GM03348 (cell line): ENCODE measurements around the gene CAST.
A peak's percentile ranks its signal among the peaks of the same experiment; 100 is the strongest.
"Not testable (repeated sequence)": the region's sequence is repeated elsewhere in the genome, so short reads cannot be mapped to it uniquely, and the experiment has no call there.

Source experiments
- DNase-seq: peaks from one replicate; pipeline ENCODE4 v3.0.0; 2012; ENCODE audit warnings: low spot score

Gene CAST, protein sequence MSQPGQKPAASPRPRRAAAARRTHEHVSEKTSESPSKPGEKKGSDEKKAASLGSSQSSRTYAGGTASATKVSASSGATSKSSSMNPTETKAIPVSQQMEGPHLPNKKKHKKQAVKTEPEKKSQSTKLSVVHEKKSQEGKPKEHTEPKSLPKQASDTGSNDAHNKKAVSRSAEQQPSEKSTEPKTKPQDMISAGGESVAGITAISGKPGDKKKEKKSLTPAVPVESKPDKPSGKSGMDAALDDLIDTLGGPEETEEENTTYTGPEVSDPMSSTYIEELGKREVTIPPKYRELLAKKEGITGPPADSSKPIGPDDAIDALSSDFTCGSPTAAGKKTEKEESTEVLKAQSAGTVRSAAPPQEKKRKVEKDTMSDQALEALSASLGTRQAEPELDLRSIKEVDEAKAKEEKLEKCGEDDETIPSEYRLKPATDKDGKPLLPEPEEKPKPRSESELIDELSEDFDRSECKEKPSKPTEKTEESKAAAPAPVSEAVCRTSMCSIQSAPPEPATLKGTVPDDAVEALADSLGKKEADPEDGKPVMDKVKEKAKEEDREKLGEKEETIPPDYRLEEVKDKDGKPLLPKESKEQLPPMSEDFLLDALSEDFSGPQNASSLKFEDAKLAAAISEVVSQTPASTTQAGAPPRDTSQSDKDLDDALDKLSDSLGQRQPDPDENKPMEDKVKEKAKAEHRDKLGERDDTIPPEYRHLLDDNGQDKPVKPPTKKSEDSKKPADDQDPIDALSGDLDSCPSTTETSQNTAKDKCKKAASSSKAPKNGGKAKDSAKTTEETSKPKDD

DNA sequence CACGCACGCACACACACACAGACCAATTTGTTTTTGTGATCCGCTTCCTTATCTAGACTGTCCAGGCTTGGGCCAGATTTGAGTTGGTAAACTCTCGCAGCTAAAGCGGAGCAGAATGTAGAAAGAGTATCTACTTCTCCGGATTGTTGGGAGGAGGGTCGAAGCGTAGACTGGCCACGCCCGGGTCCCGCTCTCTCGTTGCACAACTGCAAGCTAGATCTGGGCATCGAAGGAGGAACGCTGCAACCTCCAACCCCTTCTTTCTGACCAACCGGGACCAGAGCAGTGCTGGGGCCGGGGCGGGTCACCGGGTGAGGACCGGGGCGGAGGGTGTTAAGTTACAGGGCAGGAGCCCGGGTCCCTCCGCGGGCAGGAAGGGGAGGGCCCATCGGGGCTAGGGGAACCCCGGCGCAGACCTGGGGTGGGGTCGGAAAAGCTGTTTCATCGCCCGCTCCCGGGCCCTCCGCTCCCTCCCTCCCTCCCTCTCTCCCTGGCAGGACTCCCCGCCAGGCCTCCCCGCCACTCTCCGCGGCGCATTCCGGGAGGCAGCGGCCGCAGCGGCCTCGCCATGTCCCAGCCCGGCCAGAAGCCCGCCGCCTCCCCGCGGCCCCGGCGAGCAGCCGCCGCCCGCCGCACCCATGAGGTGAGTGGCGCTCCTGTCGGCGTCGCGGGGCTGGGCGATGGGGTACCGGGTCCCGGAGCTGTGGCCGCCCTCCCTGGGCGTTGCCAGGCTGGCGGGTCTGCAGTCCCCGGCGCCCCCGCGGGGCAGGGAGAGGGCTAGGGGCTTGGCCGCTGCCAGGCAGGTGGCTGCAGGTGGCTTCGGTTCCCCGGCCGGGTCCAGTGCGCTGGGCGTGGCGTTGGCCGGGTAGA, at the start of gene CAST:
Gene CAST (plus strand): TSS at position 522 of the 870 bp plus-strand sequence. CDS start 47 bp downstream, at position 569.
- DNase-seq: peak; percentile 93

DNA sequence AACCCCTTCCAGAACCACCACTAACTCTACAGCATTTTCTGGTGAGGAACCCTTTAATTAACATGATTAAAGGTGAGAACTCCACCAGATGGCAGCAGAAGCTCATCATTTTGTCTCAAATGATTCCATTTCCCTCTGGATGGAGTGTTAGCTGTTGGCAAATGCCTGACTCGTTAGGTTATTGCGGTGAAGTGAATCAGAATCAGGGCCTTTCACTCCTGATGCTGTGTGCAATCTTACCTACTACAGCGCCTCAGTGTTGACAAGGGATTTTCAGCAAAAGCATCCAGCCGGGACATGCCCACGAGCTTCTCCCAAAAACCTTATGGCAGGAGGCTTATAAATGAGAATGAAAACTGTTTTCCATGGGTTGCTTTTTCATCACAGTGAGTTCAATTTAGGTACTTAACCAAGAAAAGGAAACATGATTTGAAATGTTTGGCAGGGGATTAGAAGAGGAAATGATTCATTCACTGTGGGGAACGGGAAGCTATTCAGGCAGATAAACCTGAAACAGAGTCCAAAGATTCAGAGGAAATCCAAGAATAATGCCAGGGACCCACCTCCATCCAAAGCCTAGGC, 48.0 kb upstream of the CAST start:
- DNase-seq: peak; percentile 83

DNA sequence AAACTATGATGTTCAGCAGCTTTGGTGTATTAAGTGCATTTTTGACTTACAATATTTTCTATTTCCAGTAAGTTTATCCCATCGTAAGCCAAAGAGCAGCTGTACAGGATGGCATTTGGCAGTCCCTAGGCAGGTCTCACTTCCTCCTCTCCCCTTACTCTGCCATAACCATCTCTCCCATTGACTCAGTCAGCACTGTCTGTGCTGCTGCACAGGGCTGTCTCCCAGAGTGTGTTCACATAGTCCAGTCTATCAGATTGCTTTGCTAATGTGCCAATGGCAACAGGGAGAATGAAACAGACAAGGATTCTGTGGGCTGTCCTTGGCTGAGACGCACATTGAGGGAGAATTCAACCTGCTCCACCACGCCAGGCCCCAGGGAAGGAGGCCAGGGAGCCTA, 47.0 kb upstream of the CAST start:
- no peak for DNase-seq

DNA sequence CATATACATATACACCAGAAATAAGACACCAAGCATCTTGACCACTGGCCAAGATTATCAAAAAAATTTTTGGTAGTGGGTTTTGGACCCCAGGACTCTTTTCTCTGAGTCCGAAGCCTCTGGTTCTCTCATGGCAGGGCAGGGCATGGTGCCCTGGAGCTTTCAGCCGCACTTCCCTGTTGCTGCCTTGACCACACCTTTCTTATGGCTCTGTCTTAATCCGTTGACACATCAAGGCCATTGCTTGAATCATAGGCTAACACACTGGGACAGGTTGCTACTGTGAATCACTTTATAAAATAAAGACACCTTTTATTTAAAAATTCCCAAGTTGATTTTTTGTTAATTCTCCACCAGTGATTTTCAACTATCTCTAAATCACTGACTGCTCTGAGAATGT, 45.4 kb upstream of the CAST start:
- no peak for DNase-seq

DNA sequence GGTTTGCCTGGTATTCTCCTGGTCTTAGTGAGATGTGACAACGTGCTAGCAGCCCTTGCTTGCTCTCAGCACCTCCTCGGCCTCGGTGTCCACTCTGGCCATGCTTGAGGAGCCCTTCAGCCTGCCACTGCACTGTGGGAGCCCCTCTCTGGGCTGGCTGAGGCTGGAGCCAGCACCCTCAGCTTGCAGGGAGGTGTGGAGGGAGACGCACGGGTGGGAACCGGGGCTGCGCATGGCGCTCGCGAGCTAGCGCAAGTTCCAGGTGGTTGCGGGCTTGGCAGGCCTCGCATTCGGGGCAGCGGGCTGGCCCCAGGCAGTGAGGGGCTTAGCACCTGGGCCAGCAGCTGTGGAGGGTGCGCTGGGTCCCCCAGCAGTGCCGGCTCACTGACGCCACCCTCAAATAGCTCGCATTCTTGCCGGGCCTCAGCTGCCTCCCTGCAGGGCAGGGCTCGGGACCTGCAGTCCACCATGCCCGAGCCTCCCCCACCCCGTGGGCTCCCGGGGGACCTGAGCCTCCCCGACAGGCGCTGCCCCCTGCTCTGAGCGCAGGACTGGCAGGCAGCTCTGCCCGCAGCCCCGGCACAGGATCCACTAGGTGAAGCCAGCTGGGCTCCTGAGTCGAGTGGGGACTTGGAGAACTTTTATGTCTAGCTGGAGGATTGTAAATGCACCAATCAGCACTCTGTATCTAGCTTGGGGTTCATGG, 43.7 kb upstream of the CAST start:
- not testable (repeated sequence) for DNase-seq

DNA sequence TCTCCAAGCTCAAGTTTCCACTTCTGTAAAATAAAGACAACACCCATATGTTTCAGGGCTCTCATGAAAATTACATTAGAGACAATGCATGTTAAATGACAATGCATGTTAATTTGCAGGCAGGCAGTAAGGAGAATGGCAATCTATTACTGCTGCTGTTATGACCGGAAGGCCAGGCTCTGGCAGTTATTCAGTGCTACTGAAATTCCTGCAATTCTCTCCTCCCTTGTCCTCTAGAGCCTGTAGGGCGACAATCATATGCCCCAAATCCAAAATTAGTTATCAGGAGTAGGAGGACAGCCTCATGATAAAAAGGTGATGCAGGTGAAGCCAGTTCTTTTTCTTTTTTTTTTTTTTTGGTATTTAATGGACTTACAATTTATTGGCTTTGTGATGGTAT, 42.2 kb upstream of the CAST start:
- no peak for DNase-seq

DNA sequence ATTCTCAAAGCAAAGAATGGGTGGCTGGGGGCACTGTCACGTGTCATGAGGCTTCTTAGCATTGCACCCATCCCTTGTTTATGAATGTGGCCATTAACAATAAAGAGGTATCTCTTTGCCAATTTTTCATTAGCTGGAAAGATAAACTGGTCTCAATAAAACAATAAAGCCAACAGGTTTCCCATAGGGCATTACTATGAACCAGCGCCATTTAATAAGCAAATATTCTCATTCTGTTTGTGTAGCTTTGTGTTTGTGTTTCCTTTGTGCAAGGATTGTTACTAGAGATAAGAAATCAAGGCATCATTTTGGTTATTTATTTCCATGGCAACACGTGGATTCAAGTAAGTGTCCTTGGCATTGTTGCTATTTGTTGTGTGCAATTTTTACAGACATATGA, 37.6 kb upstream of the CAST start:
- DNase-seq: no peak

DNA sequence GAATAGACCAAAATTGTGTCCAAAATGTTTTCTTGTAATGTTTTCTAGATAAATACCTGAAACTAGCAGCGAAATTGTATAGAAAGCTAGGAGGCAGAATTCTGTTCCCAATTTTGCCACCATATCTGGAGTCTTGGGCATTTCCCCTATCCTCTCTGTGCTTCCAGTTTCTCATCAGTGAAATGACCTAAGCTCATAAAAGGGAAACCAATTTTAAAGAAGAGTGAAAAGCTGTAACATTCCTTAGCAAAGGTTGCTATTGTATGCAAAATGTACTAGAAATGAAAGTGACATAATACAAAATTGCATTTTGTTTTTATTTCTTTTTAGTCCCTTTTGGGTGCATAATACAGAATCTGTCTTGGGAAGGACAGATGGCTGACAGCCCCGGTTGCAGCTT, 36.8 kb upstream of the CAST start:
- DNase-seq: no peak

DNA sequence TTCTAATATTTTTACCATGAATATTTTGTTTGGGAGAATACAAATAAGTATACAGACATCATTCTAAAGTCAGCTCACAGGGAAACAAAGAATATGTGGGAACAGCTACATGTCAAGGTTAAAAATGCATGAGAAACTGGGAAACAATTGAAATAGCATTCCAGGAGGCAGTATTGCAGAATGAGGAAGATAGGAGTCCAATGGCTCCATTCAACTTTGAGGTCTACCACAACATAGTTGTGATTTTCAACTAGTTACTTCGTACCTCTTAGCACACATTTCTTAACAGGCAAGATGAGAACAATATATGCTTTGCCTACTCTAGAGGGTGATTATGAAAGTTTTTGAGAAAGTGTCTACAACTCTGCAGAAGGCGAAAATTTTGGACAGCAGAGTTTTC, 35.2 kb upstream of the CAST start:
- DNase-seq: peak; percentile 81

DNA sequence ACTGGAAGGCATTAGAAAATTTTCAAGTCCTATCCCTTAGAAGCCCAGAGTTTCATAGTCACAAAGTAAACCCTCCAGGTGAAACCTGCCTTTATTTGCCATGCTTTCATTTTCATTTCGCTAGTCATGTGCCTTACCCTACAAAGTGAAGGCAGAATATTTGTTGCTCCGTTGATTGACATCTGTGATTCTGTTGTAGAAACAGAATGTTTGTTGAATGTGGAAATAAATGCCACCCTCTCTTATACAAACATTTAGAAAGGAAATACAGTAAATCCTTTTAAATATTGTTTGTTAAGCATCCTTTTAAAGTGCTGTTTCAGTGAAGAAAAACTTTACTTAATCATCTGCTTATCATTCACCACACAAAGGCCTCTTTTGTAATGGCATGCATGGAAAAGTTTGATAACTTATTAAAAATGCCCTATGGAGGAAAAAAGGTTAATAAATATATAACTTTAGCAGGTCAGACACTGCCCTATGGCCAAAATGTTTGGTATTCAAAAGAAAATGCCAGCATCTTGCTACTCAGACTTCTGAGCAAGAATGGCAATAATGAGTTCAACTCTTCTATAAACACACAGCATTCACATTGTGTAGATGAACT, 34.3 kb upstream of the CAST start:
- DNase-seq: no peak

DNA sequence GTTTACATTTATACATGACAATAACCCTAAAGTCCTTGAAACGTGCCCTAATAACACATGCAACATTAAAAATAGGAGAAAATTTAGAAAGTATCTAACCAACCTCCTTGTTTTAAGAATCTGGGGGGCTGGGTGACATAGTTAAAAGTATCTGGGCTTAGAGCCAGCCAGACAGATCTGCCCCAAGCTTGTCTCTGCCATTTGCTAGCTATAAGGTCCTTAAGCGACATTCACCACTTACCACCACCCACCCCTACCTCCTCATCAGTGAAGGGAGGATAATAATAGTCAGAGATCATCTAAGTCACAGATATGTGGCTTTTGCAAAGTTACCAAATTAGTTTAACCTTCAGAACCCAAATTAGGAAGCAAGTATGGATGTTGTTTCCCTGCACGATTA, 33.8 kb upstream of the CAST start:
- DNase-seq: no peak

DNA sequence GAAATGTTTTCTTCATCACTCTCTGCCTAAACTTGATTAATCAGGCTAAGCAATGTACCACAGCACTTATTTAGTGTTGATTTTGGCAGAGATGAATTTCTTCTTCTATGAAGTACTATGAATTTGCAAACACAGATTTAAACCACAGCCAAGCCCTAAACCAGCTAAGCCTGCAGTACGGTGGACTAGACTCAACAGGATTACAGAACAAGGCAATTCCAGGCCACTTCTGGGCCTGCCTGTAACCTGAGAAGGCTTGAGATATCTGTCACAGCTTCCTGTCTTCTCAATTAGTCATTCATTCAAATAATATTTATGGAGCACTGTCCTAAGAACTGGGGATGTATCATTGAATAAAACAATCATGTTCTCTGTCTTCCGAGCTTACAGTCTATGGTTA, 32.4 kb upstream of the CAST start:
- peak; percentile 78 for DNase-seq

DNA sequence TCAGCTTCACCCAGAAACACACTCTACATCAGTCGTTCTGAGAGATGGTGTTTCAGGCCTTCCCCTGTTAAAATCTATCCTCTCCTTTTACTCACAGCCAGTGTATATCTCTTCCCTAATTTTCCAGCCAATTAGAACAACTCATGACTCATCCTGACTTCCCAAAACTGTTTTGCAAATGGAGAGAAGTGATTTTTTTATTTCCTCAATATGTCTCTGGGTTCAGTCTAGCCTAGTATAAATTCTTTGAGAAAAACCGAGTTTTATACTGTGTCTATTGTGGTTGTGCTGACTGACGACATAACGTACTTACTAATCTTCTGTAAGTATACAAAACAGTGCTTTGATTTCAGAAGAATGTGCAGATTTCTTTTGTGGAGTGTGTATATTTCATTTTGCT, 28.4 kb upstream of the CAST start:
- DNase-seq: no peak

DNA sequence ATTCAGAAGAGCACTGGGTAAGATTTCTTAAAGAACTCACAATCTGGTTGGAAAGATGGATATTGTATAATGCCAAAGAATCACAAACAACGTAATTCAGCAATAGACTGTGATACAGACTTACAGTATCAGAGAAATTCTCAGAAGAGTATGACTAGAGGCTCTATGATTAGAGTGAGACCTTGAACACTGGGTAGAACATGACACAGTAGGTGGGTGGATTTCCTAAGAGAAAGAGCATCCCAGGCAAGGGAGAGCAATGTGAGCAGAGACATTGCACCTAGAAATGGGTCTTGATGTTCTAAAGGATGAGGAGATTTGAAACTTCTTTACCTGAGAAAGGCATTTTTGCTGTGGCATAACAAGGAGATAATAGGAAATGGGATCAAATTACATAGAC, 27.3 kb upstream of the CAST start:
- no peak for DNase-seq

DNA sequence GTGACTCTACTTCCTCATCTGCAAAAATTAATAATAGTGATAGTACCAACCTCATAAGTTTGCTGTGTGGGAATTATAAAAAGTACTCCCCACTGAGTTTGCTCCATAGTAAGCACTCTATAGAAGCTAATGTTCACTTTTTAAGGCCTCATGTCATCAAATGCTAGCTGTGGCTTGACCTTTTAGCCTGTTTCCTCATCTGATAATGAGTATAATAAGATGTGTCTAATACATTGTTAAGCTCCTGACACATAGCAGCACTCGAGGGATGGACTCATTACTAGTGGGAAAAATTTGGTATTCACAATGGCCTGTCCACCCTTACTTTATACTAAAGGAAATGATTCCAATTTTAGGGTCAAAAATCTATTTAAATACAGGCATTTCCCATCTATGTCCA, 26.1 kb upstream of the CAST start:
- DNase-seq: no peak

DNA sequence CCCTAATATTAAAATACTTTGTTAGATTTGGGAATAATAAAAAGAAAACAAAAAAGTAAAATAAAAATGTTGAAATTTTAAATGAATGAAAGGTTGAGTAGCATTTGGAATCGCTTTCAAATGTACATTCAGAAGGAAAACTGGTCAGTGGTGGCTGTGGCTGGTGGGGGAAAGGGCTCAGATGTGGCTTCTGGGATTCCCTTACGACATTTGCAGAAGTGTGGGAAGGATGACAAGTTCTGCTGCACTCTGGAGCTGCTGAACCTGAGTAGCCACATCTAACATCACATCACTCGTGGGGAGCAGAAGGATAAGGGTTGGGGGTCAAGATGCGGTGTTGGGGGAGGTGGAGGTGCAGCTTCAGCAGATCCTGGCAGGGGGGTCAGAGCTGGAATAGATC, 25.6 kb upstream of the CAST start:
- DNase-seq: no peak

DNA sequence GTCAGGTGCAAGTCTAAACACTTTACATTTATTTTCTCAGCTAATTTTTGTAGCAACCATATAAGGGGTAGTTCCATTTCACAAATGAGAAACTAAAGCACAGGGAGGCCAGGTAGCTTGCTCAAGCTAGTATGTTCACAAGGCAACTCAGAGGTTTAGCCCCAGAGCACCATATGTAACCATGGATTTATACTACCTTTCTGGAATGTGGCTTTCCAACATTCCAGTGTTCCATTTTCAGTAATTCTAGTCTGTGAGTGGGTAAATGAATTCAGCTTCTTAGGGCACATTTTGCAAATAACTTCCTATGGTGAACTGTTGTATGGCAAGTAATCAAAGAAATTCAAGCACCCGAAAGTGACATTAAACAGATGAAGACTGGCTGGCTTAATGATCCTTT, 25.0 kb upstream of the CAST start:
- DNase-seq: no peak

DNA sequence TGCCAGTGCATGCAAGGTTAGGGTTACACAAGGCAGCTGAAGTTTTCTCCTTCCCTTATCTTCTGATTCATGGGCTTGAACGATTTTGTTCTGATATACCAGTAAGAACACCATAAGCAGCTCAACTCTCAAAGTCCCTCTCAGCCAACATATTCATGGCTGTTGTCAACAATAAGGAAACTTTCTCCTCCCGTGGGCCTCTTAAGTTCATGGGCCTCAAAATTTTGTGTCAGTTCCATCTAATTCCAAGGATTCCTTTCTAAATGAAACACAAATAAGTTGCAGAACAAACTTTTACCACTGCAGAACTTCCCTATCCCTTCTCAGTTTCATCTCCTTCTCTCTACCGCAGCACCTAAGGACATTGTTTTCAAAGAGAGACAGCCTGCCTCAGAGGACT, 23.6 kb upstream of the CAST start:
- no peak for DNase-seq

DNA sequence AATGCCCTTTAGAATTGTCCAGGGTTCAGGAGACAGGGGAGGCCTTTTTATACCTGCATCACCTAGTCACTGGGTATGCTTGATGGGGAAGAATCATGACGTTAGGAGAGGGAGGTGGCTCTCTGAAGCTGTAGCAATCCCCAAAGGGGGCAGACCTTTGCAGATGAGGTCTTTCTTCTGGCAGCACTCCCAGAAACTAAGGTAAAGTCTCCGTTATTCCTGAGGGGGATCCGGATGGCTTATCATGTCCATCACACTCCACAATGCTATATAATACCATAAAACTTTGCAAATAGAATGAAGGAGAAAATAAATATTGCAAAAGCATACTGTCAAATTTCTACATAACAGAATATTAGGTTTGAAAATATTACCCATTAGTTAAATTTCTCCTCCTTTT, 21.5 kb upstream of the CAST start:
- DNase-seq: no peak

DNA sequence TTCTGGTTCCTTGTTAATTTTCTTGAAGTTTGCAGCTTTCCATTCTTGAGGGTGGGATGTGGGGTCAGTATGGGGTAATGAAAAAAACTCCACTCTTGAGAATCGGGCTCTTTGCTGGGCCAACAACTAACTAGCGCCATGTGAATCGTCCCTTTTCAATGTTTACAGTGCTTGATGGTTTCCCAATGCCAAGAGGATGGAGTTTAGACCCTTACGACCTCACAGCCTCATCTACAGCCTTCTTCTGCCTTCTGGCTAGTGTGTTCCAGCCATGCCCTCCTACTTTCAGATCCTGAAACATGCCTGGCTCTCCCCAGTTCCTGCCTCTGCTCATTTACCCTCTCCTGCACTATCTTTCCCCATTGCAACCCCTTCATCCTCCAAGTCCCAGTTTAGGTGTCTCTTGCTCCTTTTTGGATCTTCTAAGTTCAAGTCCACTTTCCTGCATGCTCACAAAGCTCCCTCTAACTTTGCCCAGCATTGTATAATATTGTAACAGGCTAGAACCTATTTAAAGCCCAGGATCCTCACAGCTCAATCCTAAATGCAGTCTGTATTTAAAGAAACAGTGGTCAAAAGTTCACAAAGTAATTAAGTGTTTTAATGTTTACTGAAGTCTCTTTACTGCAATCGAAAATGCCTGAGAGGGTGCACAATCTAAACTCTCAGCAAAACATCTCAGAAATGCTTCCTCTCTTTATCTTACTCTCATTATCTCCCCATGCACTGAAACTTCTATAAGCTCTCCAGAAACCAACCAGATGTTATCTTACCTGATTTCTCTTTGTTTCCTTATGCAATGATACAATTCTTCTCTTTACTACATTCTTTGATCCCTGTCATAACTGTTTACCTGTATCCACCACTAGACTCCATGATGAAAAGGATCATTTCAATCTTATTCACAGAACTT, 20.6 kb upstream of the CAST start:
- DNase-seq: no peak
